NCI-H2029 treated with DMSO at 0.1 percent for 48 hours (cell line): Measurements from ENCODE around the gene RO60.

ENCODE experiments used
- DNase-seq: peaks from one replicate; lab custom pipeline; 2025; lab: John Stamatoyannopoulos, UW

Gene RO60

DNA sequence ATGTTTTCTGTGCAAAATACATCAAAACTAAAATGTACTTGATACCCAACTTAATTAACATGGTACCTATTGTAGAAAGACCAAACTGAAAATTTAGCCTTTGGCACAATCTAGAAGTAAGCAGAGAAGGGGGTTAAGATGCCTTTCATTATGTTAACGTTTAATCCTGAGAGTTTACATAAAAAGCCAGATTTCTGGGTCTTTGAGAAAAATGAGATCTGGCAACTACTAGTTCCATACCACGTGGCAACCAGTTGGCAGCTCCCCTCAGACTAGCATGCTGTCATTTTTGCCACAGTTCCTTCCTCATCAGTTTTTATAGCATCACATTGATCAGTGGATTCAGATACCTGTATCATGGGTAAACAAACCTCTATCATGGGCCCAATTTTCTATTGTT, 1.5 kb downstream of the RO60 start:
- no peak for DNase-seq

DNA sequence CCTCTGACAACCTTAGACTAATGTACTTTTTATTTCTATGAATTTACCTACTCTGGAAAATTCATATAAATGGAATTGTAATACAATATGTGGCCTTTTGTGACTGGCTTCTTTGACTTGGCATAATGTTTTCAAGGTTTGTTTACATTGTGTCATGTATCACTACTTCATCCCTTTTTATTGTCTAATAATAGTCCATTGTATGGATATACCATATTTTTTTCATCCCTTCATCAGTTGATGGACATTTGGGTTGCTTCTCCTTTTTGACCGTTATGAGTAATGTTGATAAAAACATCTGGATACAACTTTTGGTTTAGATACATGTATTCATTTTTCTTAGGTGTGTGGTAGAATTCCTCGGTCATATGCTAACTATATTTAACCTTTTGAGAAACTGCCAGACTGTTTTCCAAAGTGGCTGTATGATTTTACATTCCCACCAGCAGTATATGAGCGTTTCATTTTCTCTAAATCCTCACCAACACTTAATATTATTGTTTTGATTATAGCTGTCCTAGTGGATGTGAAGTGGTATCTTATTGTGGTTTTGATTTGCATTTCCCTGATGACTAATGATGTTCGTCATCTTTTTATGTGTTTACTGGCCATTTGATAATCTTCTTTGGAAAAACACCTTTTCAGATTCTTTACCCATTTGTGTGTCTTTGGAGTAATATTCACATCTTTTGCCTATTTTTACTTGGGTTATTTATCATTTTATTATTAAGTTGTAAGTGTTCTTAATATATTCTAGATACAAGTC, 3.5 kb downstream of the RO60 start:
- no peak for DNase-seq

DNA sequence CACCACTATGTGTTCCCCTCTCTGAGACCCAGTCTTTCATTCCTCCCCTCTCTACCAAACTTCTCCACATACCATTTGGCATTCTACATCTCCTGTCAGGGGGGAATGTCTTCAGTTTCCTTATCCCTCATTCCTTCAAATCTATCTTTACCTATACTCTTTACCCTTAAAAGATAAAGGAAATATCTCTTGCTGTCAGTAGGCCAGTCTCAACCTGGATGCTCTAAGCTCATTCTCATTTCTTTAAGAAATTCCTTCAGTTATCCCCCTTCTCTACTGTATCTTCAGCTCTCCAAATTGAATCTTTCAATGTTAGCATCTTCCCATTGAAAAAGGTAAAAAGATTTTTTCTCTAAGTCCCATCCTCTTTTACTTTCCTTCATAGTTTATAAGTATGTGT, 6.5 kb downstream of the RO60 start:
- DNase-seq, result no peak

DNA sequence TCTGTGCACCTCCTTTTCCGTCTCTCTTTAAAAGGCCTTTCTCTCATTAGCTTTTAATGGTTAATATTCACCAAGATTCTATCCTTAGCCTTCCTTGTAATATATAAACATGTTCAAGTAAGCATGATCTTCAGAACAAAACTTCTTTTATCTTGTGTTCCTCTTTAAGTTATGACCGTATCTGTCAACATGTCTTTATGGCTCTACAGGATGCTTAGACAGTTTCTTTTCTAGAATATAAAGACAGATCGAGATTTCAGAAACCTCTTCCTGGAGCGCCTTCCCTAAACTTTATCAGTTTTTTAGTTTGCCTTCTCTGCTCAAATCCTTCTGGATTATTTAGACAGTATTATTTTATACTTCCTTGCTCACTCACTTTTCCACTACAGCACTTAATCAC, 7.2 kb downstream of the RO60 start:
- DNase-seq, result no peak

DNA sequence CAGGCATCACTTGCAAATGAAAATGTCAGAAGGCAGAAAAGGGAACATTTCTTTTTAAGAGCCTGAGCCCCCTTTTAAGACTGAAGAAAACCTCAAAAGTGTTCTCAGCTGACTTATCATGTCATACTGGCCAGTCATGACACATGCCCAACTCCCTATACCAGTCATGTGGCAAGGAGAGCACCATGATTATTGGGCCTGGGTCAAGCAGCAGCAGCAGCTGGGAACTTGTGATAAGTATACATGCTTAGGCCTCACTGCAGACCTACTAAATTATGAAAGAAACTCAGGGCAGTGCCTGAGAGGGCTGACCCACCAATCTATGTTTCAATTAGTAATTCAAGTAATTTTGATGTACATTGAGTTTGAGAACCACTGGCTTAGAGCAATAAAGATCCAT, 8.6 kb downstream of the RO60 start:
- no peak for DNase-seq

DNA sequence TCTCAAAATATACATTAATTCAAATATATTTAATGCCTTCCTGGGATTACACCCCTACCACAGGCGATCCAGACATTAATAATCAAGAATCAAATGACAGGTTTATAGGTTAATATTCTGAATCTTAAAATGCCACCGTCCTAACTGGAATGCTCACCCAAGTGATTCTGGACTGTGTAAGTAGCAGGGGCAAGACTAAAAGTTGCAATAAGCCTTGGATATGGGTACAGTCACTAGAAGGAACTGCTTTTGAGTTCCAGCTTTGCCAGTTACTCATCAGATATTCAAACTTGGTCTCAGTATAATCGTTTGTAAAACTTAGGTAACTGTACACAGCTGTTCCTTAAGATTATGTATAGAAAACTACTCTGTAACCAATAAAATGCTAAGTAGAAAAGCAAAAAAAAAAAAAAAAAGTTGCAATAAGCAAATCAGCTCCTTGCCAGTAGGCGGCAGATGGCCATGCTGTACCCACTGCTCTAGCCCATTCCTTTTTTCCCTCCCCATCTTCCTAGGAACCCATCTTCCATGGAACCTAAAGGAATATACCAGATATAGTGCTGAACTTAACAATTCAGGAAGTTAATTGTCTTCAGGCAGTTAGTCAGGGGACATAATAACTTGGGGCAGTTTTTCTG, 10.5 kb downstream of the RO60 start:
- no peak for DNase-seq

DNA sequence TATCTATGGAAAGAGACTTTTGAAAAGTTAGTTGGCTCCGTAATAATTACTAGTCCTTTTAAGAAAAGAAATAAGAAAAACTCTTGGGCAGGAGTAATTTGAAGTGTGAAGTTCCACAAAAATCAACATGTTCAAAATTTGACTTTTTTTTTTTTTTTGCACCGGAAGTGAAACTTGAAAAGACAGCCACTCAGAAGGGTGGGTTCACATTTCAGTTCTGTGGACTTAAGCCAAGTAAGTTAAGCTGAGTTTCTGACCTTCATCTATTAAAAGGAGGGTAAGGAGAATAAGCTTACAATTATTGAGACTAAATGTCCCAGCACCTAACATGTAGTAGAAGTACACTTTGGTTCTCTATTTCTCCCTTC, 11.0 kb downstream of the RO60 start:
- DNase-seq, result no peak

DNA sequence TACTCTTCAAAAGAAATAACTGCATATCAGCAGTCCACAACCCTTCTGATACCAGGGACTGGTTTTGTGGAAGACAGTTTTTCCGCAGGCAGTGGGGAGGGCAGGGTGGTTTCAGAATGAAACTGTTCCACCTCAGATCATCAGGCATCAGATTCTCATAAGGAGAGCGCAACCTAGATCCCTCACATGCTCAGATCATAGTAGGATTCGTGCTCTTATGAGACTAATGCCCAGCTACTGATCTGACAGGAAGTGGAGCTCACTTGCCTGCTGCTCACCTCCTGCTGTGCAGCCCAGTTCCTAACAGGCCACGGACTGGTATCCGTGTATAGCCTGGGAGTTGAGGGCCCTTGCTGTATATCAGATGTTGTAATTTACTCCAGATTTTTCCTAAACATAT, 11.5 kb downstream of the RO60 start:
- DNase-seq, result peak; percentile 12

DNA sequence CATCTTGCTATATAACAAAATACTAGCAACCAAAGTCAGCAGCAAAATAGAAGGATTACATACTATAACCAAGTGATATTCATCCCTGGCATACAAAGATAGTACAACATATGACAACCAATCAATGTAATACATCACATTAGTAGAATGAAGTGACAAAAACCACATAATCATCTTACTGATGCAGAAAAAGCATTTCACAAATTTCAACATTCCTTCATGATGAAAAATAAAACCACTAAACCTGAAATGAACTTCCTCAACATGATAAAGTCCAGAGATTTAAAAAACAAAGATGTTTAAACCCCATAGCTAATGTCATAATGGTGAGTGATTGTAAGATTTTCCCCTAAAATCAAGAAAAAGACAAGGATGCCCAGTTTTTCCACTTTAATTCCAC, 18.6 kb downstream of the RO60 start:
- no peak for DNase-seq

DNA sequence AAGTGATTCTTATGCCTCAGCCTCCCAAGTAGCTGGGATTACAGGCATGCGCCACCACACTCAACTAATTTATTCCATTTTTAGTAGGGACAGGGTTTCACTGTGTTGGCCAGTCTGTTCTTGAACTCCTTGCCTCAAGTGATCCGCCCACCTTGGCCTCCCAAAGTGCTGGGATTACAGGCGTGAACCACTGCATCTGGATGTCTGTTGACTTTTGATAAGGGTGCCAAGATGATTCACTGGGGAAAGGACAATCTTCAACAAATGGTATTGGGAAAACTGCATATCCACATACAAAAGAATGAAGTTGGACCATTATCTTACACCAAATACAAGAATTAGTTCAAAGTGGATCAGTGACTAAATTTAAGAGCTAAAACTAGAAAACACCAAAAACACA, 19.8 kb downstream of the RO60 start:
- DNase-seq, result no peak

DNA sequence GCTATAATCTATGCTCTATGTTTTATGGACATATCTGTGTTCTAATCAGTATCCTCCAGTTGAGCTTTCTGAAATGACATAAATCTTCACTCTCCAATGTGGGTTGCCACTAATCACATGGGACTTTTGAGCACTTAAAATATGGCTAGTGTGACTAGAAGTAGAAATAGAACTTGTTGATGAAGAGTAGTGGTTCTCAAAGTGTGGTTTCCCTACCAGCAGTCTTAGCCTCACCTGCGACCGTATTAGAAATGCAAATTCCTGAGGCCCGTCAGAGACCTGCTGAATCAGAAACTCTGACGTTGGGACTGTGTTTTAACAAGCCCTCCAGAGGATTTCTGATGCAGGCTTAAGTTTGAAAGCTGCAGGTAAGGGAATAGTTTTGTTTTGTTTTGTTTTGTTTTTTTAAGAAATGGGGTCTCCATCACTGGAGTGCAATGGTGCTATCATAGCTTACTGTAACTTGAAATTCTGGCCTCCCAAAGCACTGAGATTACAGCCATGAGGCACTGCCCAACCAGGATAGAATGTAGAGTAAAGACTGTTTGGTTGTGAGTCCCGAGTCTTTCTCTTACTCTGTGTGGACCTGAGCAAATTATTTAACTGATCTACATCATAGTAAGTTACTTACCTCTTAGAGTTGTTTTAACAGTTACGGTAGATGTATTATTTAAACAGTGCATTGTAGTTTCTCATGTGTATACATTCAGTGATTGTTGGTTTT, 24.1 kb downstream of the RO60 start:
- no peak for DNase-seq

DNA sequence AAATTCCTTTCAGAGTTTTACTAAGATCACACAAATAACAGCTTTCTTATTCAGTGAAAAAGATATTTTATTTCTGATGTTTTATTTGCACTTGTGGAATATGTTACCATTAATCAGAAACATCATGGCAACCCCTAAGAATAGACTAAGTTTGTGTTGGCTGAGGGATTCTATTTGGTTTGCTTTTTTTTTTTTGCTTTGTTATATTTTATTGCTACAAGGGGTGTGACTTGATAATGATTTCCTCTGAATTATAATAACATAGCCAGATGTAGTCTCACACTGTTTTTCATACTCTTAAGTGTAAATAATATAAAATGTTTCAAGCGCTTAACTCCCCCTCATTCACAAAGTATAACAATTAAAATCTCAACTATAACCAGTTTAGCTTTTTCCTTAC, 25.9 kb downstream of the RO60 start:
- no peak for DNase-seq

DNA sequence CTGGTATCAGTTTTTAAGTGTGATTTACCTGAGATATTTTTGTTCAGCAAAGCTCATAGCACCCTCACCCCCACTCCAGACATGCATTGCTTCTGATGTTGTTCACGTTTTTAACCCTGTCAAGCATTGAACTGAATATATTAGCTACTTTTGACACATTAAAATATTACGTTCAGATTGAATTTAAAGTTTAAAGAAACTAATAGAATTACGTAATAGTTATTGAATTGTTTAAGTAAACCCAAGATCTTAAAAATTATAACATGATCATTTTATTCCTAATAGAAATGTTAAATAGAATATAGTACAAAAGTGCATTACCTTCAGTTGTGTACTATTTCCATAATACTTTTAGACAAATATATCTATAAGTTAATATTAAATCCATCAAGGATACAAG, 26.9 kb downstream of the RO60 start:
- DNase-seq, result no peak

DNA sequence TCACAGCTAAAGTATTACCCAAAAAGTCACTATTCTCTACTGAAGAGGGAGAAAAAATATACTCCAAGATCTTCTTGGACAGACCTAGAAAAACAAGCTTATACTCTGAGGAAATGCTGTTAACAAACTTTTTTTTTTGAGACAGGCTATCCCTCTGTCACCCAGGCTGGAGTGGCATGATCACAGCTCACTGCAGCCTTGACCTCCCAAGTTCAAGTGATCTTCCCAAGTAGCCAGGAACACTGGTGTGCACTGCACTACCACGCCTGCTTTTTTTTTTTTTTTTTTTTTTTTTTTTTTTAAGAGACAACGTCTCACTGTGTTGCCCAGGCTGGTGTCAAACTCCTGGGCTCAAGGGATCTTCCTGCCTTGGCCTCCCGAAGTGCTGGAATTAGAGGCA, 28.5 kb downstream of the RO60 start:
- DNase-seq, result no peak

DNA sequence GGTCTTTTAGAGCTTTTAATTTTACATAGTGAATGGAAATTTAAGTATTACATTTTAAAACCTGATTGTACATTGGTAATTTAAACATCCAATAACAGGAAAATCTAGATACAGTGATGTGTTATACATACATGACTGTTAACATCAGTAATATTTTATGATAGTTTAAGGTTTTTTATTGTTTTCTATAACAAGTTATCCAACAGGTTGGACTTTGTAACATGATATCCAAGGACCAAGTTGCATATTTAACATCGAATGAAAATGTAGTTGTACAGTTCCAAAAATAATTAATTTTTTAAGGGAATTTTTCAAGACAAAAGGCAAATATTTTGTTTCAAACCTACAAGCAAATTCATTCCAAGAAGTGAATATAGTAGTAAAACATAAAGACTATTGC, 31.5 kb downstream of the RO60 start:
- DNase-seq, result no peak

DNA sequence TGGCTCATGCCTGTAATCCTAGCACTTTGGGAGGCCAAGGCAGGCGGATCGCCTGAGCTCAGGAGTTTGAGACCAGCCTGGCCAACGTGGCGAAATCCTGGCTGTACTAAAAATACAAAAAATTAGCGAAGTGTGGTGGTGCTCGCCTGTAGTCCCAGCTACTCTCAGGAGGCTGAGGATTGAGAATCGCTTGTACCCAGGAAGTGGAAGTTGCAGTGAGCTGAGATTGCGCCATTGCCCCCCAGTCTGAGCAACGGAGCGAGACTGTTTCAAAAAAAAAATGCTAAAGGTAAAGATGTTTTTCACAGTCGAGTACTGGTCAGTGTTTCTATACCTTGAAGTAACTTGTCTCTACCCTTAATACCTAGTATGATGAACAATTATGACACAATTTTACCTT, 34.7 kb downstream of the RO60 start:
- no peak for DNase-seq

DNA sequence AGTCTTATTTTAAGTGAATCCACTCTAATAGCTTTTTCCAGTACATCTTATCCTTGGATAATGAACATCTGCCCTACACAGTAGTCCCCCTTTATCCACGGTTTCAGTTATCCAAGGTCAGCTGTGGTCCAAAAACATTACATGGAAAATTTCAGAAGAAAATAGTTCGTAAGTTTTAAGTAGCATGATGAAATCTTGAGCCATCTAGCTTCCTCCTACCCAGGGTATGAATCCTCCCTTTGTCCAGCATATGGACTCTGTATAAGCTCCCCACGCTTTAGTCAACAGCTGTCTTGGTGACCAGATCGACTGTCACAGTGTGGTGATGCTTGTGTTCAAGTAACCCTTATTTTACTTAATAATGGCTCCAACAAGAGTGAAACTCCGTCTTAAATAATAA, 43.2 kb downstream of the RO60 start:
- no peak for DNase-seq

DNA sequence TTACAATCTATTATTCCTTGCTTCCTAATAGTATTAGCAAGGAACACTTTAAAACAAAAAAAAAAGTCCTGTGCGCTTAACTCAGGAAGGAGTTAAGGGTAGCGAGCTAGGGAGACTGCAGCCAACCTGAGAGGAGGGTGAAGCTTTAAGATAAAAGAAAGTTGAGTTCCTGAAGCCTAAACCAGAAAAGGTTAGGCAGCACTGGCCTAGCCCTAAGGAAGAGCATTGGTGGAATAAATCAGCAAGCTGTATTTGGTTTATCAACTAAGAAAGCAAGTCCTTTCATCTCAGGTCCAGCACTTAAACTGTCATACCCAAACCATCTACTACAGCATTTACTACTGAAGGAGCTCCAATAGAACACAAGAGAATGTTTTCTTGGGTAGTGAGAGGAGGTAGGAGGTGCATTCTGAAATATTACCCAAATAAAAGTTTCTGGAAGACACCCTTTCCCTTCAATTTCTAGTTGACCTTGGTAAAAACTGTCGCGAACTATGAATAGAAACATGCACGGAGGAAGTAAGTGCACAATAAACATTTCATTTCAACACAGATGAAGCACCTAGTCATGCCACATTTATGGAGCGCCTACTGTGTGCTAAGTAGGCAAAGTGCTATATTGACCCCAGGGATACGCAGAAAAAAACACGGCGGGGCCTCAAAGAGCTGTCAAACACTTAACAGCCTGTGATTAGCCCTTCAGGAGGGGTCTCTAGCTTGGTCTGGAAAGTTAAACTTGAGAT, 44.5 kb downstream of the RO60 start:
- DNase-seq, result no peak

DNA sequence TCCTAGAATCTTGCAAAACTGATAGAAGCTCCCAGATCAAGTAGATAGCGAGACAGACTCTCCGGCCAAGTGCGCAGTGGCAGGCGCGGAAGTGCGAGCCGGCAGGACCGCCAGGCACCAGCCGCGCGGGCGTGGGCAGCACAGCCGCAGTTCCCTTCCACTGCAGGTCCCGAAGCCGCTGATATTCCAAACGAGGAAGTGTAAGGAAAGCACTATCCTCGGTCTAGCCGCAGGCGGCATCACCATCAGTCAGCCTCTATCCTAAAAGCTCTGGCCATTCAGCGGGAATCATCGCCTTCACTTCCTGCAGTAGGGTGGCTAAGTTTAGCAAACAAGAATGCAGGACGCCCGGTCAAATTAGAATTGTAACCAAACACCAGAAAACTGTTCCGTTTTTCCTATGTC, 45.1 kb downstream of the RO60 start:
- DNase-seq, result no peak

DNA sequence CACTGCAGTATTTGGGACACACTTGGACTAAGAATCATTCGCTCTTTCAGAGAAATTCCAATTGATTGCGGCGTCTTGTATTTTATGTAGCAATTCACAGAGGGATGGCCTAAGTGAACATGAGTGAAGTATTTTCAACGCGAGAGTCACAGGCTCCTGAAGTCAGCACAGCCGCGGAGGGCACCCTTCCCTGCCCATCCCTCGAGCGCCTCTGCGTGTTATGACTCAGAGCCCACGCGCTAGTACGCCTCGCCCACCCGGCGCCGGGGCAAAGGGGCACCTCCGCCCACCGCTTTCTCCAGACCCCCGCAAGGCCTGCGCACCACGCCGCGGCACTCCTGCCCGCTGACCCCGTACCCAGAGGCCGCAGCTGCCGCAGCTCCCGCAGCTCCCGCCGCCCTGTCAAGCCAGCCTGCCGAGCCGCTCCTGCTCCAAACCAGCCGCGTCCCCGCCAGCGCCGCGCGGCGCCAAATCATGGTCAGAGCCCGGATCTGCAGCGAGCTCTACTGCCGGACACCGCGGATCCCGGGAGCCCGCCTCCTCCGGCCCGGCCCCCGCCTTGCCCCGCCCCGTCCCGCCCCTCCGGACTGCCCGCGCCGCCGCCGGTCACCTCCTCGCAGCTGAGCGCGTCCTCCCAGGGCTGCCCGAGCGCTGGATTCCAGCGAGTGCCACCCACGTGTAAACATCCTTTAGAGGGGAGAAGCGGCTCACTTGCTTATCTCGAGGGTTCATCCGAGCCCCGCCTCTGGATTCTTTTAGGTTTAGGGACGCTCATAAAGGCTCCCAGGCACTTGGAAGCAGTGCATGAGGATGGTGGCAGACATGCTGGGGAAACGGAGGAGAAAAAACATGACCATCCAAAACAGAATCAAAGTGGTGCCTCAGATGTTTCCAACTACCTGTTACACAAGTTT, 45.8 kb downstream of the RO60 start, which contains the start of gene GLRX2:
TSS of gene GLRX2 (minus strand) at position 508 of the 914 bp plus-strand sequence. CDS start at position 476, 32 bp downstream.
- DNase-seq, result no peak

DNA sequence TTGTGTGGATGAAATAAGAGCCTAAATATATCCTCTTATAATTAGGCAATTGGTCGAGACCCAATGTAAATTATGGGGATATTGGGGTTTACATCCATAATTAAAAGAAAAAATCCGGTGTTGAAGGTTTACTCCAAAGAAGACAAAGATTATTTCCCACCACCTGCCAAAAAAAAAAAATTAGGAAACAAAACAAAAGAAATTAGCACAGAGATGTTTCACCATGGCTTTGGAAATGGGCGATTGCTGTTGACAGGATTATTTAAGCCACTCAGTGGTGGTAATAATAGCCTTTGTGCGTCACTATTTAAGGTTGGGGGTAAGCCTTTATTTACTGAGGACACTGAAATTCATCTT, 46.4 kb downstream of the RO60 start:
- no peak for DNase-seq

DNA sequence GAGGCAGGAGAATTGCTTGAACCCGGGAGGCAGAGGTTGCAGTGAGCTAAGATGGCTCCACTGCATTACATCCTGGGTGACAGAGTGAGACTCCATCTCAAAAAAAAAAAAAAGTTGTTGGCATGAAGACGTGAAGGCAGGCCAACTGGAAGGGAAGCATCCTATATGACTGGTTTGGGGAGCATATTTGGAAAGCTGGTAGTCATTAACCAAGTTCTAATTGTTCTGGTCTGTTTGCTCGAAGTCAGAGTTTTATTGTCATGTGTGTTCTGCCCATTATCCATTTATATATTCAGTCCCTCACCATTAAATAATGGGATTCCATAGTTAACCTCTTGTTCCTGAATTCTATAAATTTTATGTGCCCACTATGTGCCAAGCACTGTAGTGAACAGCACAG, 49.1 kb downstream of the RO60 start:
- DNase-seq, result no peak
